Epithelial cell of proximal tubule (primary cell): Measurements from ENCODE around the gene YWHAB. TPM values are rescaled to one million over a fixed set of nuclear protein-coding genes. Genes with fewer than 3 reads are reported as not detected.

Experiments
- DNase-seq: peaks from one replicate; pipeline ENCODE4 v3.0.0-alpha.2; 2011; ENCODE audit warnings: low read depth
- H3K4me3 ChIP-seq: 2 replicates; pipeline ENCODE4 v1.5.1; 2011; ENCODE audit warnings: low read depth, mild to moderate bottlenecking, low read length
- CTCF ChIP-seq: conservative IDR thresholded peaks from 2 replicates; pipeline ENCODE4 v1.5.1; 2012; ENCODE audit warnings: low read depth, mild to moderate bottlenecking, low read length
- total RNA-seq: library from RNA; depleted of rRNA; stranded (reverse); fragments of >200 nt; gene quantifications from 2 replicates; pipeline ENCODE4 v1.2.3, GENCODE V29; 2015

Gene YWHAB
- total RNA-seq, 1 donor from 2014 or later, result 203 TPM

GRCh38 chr20:44924541-44924940, 39.0 kb downstream of the YWHAB start:
- H3K4me3 ChIP-seq, result no peak overlapping the region
- no peak for TF ChIP-seq CTCF
- no peak for DNase-seq

- no peak for TF ChIP-seq CTCF
- no peak for DNase-seq
- no peak overlapping the region for H3K4me3 ChIP-seq
These were observed 43.1 kb downstream of the YWHAB start for GRCh38 chr20:44928595-44928994.

- no peak for TF ChIP-seq CTCF
- DNase-seq, result no peak
- H3K4me3 ChIP-seq, result no peak overlapping the region
These were observed 45.1 kb downstream of the YWHAB start for GRCh38 chr20:44930517-44931168.

GRCh38 chr20:44931911-44932310, 46.4 kb downstream of the YWHAB start:
- no peak for TF ChIP-seq CTCF
- no peak overlapping the region for H3K4me3 ChIP-seq
- no peak for DNase-seq

- DNase-seq, result no peak
- no peak for TF ChIP-seq CTCF
- no peak overlapping the region for H3K4me3 ChIP-seq
These were observed 47.4 kb downstream of the YWHAB start for GRCh38 chr20:44932916-44933315.

- DNase-seq, result no peak
- TF ChIP-seq CTCF, result no peak
- H3K4me3 ChIP-seq, result no peak overlapping the region
These were observed 51.0 kb downstream of the YWHAB start for GRCh38 chr20:44936510-44936909.

- H3K4me3 ChIP-seq, result no peak overlapping the region
- no peak for TF ChIP-seq CTCF
- no peak for DNase-seq
These were observed 53.1 kb downstream of the YWHAB start for GRCh38 chr20:44938637-44939036.
